Effector CD4-positive, alpha-beta T cell (primary cell): ENCODE results near the gene EMC6.

Experiments
- DNase-seq: peaks from one replicate; pipeline ENCODE4 v3.0.0-alpha.2; 2020

EMC6 gene

GRCh38 chr17:3715296-3715695 is 46.7 kb downstream of the EMC6 start:
- no peak for DNase-seq

- DNase-seq: no peak
These were observed 49.6 kb downstream of the EMC6 start for GRCh38 chr17:3718201-3718600.

DNA sequence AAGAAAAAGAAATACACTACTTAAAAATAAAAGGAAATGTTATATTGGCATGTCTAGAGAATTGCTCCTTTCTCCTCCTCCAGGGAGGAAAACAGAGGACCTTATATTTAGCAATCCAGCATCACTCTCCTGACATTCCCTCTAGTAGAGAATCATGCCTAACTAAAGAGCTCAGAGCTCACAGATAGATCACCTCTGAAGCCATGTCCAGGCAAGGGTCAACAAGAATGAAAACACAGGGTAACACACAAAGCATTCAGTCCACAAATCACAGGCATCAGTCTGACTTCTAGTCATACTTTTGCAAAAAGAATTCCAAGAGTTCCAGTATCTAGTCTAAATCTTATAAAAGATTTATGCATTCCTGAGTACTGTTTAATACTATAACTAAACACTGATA is 50.7 kb downstream of the EMC6 start:
- DNase-seq: no peak
